ENCODE data around the gene B4GALT1. TPM values are rescaled to one million over a fixed set of nuclear protein-coding genes. Genes with fewer than 3 reads are reported as not detected.

The B4GALT1 gene
- total and polyA plus RNA-seq, 12 donors: 14.8 to 117 (median 42.6) TPM

DNA sequence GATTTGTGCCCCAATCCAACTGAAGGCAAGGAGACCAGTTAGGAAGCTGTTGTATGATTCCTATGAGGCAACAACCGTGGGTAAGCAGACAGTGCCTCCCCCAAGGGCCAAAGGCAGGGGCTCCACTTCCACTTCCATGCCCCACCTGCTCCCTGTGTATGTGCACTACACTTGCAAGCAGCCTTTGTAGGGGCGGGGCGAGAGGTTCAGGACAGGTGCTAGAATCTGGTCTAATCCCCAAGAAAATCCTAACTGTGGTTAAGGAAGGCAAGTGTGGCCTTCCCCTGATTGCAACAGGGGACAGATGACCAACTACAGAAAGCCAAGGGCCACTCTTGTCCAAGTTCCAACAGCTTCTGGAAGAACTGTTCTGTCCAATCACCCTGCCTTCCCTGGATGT, 41.7 kb downstream of the B4GALT1 start:
- Histone ChIP-seq H3K36me3 (peaks cover 0 to 96% (median 17%) of the 10 kb centered on the region in 9 donors), H3K27ac (peak overlapping the region in 8 of 10 donors; percentile 16 to 61 (median 44)), H3K9me3 (no peaks in the 10 kb centered on the region), H3K4me1 (peaks cover 8 to 63% (median 48%) of the 10 kb centered on the region in 9 donors), H3K4me3 (no peak overlapping the region), H3K27me3 (no peaks in the 10 kb centered on the region)
- 87 to 92% methylated on average over 3 of the region's 3 CpGs for WGBS, 2 donors
- no peak for DNase-seq
- TF ChIP-seq, protein P1, sequence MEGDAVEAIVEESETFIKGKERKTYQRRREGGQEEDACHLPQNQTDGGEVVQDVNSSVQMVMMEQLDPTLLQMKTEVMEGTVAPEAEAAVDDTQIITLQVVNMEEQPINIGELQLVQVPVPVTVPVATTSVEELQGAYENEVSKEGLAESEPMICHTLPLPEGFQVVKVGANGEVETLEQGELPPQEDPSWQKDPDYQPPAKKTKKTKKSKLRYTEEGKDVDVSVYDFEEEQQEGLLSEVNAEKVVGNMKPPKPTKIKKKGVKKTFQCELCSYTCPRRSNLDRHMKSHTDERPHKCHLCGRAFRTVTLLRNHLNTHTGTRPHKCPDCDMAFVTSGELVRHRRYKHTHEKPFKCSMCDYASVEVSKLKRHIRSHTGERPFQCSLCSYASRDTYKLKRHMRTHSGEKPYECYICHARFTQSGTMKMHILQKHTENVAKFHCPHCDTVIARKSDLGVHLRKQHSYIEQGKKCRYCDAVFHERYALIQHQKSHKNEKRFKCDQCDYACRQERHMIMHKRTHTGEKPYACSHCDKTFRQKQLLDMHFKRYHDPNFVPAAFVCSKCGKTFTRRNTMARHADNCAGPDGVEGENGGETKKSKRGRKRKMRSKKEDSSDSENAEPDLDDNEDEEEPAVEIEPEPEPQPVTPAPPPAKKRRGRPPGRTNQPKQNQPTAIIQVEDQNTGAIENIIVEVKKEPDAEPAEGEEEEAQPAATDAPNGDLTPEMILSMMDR (IDR thresholded peaks at IDR 0.05): no peak
- ATAC-seq: no peak
- intact Hi-C loops (cut with DNase I): loop anchor here in 2 of 10 donors (5.0 kb wide), 1 partner anchor 42 kb away; the partner anchor contains the start of gene B4GALT1 (in 2 of the 2)

DNA sequence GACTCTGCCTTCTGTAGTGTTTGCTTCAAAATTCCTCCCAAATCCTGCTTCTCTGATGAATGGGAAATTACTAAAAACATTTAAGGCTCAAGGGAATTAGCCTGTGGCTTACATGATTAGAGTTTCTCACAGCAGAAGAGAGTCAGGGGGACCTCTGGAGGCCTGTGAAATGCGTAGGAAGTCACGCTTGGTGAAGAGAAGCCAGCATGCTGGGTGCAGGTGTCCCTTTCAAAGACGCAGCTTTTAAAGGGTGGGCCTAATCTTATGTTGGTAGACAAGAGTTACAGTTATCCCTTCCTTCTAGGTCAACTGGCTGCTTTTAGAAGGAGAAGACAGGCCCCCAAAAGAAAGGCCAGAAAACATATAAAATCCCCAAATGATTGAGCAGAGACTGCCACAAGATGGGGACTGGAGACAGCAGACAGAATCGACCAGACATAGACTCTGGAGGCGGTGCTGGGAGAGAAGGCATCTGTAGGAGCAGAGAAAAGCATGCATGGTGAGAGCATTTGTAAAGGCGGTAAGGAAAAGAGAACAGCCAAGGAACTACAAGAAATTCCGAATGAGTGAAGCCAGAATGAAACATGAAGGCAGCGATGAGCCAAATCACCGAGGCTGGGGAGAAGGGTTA, 42.3 kb downstream of the B4GALT1 start:
- ATAC-seq: peak in 5 of 8 donors; percentile 22 to 42 (median 30)
- DNase-seq: no peak
- H3K4me1 ChIP-seq: peaks cover 5 to 57% (median 43%) of the 10 kb centered on the region in 9 donors
- TF ChIP-seq, protein P1 (IDR thresholded peaks at IDR 0.05): peak in 4 of 9 donors; percentile 7 to 43 (median 33)
- H3K9me3 ChIP-seq: no peaks in the 10 kb centered on the region
- intact Hi-C loops (cut with DNase I): loop anchor here in 3 of 10 donors (5.0 kb wide), 1 partner anchor 42 kb away; the partner anchor contains the start of gene B4GALT1 (in 3 of the 3)
- WGBS, 2 donors: 71 to 73% methylated on average over 9 of the region's 9 CpGs
- peak overlapping the region in 8 of 10 donors; percentile 16 to 61 (median 44) for H3K27ac ChIP-seq
- H3K27me3 ChIP-seq: no peaks in the 10 kb centered on the region
- H3K4me3 ChIP-seq: no peak overlapping the region
- H3K36me3 ChIP-seq: peaks cover 0 to 96% (median 20%) of the 10 kb centered on the region in 9 donors

DNA sequence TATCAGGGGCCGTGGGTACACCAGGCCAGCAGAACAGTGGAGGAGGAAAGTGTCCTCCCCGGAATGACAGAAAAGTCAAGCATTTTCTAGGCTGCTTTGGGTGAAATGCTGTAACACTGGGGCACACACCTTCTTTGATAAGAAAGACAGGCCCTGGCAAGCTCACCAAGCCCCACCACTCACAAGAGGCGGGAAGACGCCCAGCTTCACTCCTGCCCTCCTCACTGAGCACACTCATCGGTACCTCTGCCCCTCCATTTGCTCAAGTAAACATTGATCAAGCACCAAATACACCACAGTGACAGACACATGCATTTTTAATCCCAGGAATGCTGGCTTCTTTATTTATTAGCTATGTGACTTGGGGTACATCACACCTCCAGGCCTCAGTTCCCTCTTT, 43.1 kb downstream of the B4GALT1 start:
- intact Hi-C loops (cut with DNase I): loop anchor here in 1 of 10 donors (5.0 kb wide), 1 partner anchor 43 kb away; the partner anchor contains the start of gene B4GALT1
- no peaks in the 10 kb centered on the region for H3K9me3 ChIP-seq
- no peaks in the 10 kb centered on the region for H3K27me3 ChIP-seq
- TF ChIP-seq, protein P1 (IDR thresholded peaks at IDR 0.05): no peak
- 93 to 94% methylated on average over 5 of the region's 5 CpGs for WGBS, 2 donors
- ATAC-seq (no peak), DNase-seq (no peak)
- H3K4me3 ChIP-seq: no peak overlapping the region
- peaks cover 0 to 96% (median 18%) of the 10 kb centered on the region in 9 donors for H3K36me3 ChIP-seq
- H3K27ac ChIP-seq: peak overlapping the region in 4 of 10 donors; percentile 24 to 54 (median 34)
- peaks cover 0 to 55% (median 36%) of the 10 kb centered on the region in 9 donors for H3K4me1 ChIP-seq

DNA sequence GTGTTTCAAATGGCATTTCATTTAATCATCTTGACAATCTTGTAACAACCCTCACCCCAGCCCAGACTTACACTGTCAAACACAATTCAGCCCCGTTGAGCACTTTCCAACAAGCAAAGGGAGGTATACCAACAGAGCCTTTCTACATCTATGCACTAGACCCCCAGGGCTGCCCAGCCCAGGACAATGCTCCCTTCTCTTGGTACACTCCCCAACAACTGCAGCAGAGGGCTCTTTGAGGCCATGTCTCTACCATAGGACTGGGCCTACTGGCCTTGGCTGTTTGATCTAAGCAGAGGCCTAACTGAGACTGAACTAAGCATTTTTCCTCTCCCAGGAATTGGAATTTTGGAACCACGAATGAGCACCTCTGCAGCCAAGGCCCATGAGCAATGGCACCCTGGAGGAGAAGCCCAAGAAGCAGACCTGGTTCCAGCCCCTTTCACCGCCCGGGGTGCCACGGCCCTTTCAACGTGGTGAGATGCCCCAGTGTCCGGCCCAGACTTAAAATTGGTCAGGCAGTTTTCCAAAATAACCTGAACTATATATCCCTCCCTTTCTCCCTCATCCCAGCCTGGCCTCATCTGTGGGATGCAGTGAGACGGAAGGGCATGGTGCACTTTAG, 43.6 kb downstream of the B4GALT1 start:
- ATAC-seq (peak in 1 of 8 donors; percentile 11), DNase-seq (no peak)
- peaks cover 0 to 96% (median 23%) of the 10 kb centered on the region in 9 donors for H3K36me3 ChIP-seq
- H3K4me1 ChIP-seq: peaks cover 0 to 55% (median 32%) of the 10 kb centered on the region in 9 donors
- H3K9me3 ChIP-seq: no peaks in the 10 kb centered on the region
- H3K27me3 ChIP-seq: no peaks in the 10 kb centered on the region
- intact Hi-C loops (cut with DNase I): loop anchor here in 1 of 10 donors (5.0 kb wide), 1 partner anchor 44 kb away; the partner anchor contains the start of gene B4GALT1
- H3K27ac ChIP-seq: peak overlapping the region in 3 of 10 donors; percentile 24 to 54 (median 31)
- TF ChIP-seq, protein P1 (IDR thresholded peaks at IDR 0.05): no peak
- 93 to 95% methylated on average over 8 of the region's 8 CpGs for WGBS, 2 donors
- no peak overlapping the region for H3K4me3 ChIP-seq

Data from heart right ventricle (tissue), 16 donors.